GM06990 (cell line): ENCODE results near the gene RNF144A.

Source experiments
- DNase-seq: peaks from one replicate; pipeline ENCODE4 v3.0.0-alpha.2; 2011; ENCODE audit not compliant: insufficient read length; ENCODE audit errors: extremely low read depth
- H3K27me3 ChIP-seq: replicated peaks from 2 replicates; pipeline ENCODE4 v1.6.0; 2011; ENCODE audit warnings: low read length; ENCODE audit not compliant: control insufficient read depth, insufficient read depth
- H3K36me3 ChIP-seq: 2 replicates; pipeline ENCODE4 v1.5.1; 2011; ENCODE audit warnings: low read length; ENCODE audit not compliant: control insufficient read depth, insufficient read depth
- H3K4me3 ChIP-seq: replicated peaks from 2 replicates; pipeline ENCODE4 v1.5.1; 2011; ENCODE audit warnings: low read depth, mild to moderate bottlenecking, control low read depth, low read length
- CTCF ChIP-seq: IDR thresholded peaks from 2 replicates; pipeline ENCODE4 v1.5.1; 2011; ENCODE audit warnings: low read length, control low read depth, mild to moderate bottlenecking, inconsistent platforms; ENCODE audit not compliant: insufficient read depth, poor library complexity, severe bottlenecking

The RNF144A gene

DNA sequence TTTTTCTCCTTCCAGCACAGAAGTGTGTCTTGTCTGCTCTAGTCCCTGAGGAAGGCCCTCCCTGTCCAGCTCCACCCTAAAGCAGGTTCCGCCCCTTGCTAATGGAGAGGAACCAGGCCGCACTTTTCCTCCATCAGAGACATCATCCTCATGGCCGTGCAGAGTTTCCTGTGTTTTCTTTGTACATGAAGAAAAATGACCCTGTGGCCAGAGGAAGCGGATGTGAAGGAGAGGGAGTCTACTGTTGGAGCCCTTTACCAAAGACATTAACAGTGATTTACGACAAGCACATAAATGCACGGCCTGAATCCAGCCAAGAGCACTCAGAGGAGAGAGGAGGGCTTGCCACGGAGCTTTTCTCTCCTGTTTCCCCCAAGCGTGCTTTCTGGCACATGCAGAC, 109.5 kb downstream of the RNF144A start:
- Histone ChIP-seq H3K36me3 (no peaks in the 10 kb centered on the region), H3K4me3 (no peak overlapping the region), H3K27me3 (no peaks in the 10 kb centered on the region)
- DNase-seq = no peak
- TF ChIP-seq CTCF = no peak

DNA sequence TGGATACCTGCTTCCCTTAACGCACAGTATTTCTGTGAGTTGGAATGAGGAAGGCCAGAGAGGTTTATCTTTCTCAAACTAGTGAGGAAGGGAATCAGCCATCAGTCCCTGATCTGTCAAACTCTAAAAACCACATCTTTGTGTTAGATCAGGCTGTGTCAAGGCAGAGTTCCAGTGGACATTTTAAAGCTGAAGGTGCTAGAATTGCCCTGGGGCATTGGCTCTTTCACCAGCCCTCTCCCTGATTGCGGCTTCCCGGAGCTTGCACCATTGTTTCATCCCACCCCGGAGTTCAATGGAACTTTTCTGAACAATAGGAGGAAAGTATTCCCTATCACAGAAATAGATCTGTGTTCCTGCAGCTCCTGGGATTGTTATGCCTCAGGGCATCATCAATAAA, 110.2 kb downstream of the RNF144A start:
- no peak for DNase-seq
- TF ChIP-seq CTCF = no peak

DNA sequence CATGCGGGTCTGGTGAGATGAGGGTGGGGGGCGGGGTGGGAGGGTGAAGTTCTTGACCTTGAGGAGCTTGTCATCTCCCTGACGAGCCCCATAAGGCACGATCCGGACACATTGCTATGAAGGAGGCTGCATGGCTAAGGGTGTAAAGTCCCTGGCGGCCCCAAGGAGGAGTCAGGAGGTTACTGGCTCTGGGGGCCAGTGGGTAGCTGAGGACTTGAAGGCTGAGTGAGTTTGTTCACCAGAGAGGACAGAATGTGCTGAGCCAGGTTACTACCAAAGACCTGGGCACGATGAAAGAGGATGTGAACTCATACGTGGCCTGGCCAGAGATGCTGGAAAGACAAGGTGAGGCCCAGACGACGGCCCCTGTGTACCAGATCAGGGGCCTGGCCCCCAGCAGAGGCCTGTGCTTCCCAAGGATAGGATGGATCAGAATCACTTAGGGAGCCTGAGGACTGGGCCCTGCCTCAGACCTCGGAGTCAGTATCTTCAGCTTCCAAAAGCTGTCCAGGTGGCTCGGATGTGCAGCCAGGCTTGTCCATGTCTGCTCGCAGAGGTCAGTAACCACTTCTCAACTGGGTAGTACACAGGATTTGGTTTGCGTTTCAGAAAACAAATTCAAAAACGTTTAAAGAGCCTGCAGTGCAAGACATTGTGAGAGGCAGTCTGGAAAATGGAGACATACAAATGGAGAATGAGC, 110.9 kb downstream of the RNF144A start:
- Histone ChIP-seq H3K4me3 (no peak overlapping the region), H3K27me3 (no peaks in the 10 kb centered on the region), H3K36me3 (no peaks in the 10 kb centered on the region)
- no peak for DNase-seq
- TF ChIP-seq CTCF = no peak

More for the DNA sequence above, 110.2 kb downstream of the RNF144A start:
- H3K36me3 ChIP-seq = no peaks in the 10 kb centered on the region
- H3K4me3 ChIP-seq = no peak overlapping the region
- no peaks in the 10 kb centered on the region for H3K27me3 ChIP-seq

- no peak for TF ChIP-seq CTCF
- DNase-seq = no peak
- Histone ChIP-seq H3K36me3 (no peaks in the 10 kb centered on the region), H3K4me3 (no peak overlapping the region), H3K27me3 (no peaks in the 10 kb centered on the region)
Measured at GRCh38 chr2:7028846-7029245, 111.6 kb downstream of the RNF144A start.

- Histone ChIP-seq H3K36me3 (no peaks in the 10 kb centered on the region), H3K4me3 (no peak overlapping the region), H3K27me3 (no peaks in the 10 kb centered on the region)
- no peak for DNase-seq
- TF ChIP-seq CTCF = no peak
Measured at GRCh38 chr2:7029291-7030059, 112.3 kb downstream of the RNF144A start.

GRCh38 chr2:7030810-7031209, 113.6 kb downstream of the RNF144A start:
- no peaks in the 10 kb centered on the region for H3K36me3 ChIP-seq
- TF ChIP-seq CTCF = no peak
- no peak for DNase-seq
- no peaks in the 10 kb centered on the region for H3K27me3 ChIP-seq
- H3K4me3 ChIP-seq = no peak overlapping the region
